ENCODE data around the gene UBE3D. TPM values are rescaled to one million over a fixed set of nuclear protein-coding genes. Genes with fewer than 3 reads are reported as not detected.

The UBE3D gene
- total RNA-seq, 1 experiment from 2014 or later, result 14.0 TPM

GRCh38 chr6:82924799-82925535 is 140.7 kb downstream of the UBE3D start:
- ChIA-PET CTCF (no interaction called here), POLR2A (no interaction called here)
- peaks cover 10% of the 10 kb centered on the region for H3K4me1 Mint-ChIP-seq
- no peak overlapping the region for H3K27ac Mint-ChIP-seq
- peaks cover 19% of the 10 kb centered on the region for H3K9me3 Mint-ChIP-seq
- H3K27me3 Mint-ChIP-seq (ENCODE audit: low read depth), result no peaks in the 10 kb centered on the region; the same call in 1 of the 2 replicates
- DNase-seq (ENCODE audit: low spot score) (no peak), ATAC-seq (no peak)
- no peak overlapping the region for H3K4me3 Mint-ChIP-seq
- H3K36me3 Mint-ChIP-seq, result peaks cover 24% of the 10 kb centered on the region
- TF ChIP-seq ATF1 (CRISPR knock-in tag; IDR thresholded peaks at IDR 0.05), result no peak
- no peak for TF ChIP-seq ZNF532 (CRISPR knock-in tag; IDR thresholded peaks at IDR 0.05; ENCODE audit: borderline replicate concordance)
- no peak for TF ChIP-seq SOX15 (CRISPR knock-in tag; IDR thresholded peaks at IDR 0.05)
- no peak for TF ChIP-seq AFF4 (CRISPR knock-in tag; IDR thresholded peaks at IDR 0.05; ENCODE audit: borderline replicate concordance)
- TF ChIP-seq ZMAT4 (CRISPR knock-in tag; IDR thresholded peaks at IDR 0.05), result no peak
- TF ChIP-seq CREB1 (CRISPR knock-in tag; IDR thresholded peaks at IDR 0.05), result no peak
- no peak for TF ChIP-seq GTF2I (CRISPR knock-in tag; conservative IDR thresholded peaks at IDR 0.05)
- TF ChIP-seq IRF2 (CRISPR knock-in tag; IDR thresholded peaks at IDR 0.05; ENCODE audit: borderline replicate concordance, low read depth), result no peak
- no peak for TF ChIP-seq E2F4 (CRISPR knock-in tag; IDR thresholded peaks at IDR 0.05; ENCODE audit: borderline replicate concordance, low read depth)
- TF ChIP-seq ZNF423 (CRISPR knock-in tag; IDR thresholded peaks at IDR 0.05), result no peak
- TF ChIP-seq ZNF232 (CRISPR knock-in tag; IDR thresholded peaks at IDR 0.05), result no peak
- TF ChIP-seq MAX (CRISPR knock-in tag; IDR thresholded peaks at IDR 0.05), result no peak

GRCh38 chr6:82921258-82921657 is 144.4 kb downstream of the UBE3D start:
- ChIA-PET POLR2A (no interaction called here), CTCF (no interaction called here)
- Mint-ChIP-seq H3K36me3 (peaks cover 30% of the 10 kb centered on the region), H3K4me3 (no peak overlapping the region), H3K4me1 (peaks cover 6% of the 10 kb centered on the region; the same call in 1 of the 2 replicates), H3K27me3 (ENCODE audit: low read depth) (no peaks in the 10 kb centered on the region; the same call in 1 of the 2 replicates), H3K27ac (no peak overlapping the region), H3K9me3 (peaks cover 22% of the 10 kb centered on the region)
- ATAC-seq, result no peak
- no peak for DNase-seq (ENCODE audit: low spot score)
- no peak for TF ChIP-seq ATF1 (CRISPR knock-in tag; IDR thresholded peaks at IDR 0.05)
- no peak for TF ChIP-seq NR3C1 (CRISPR knock-in tag; conservative IDR thresholded peaks at IDR 0.05; ENCODE audit: low read depth)
- no peak for TF ChIP-seq GRHL2 (CRISPR knock-in tag; IDR thresholded peaks at IDR 0.05; ENCODE audit: insufficient replicate concordance, severe bottlenecking)
- no peak for TF ChIP-seq PRRX2 (CRISPR knock-in tag; IDR thresholded peaks at IDR 0.05)
- TF ChIP-seq ATF2 (CRISPR knock-in tag; IDR thresholded peaks at IDR 0.05; ENCODE audit: borderline replicate concordance, low read depth), result no peak
- no peak for TF ChIP-seq NFE2L1 (CRISPR knock-in tag; IDR thresholded peaks at IDR 0.05)
- no peak for TF ChIP-seq JUN (CRISPR knock-in tag; IDR thresholded peaks at IDR 0.05)
- no peak for TF ChIP-seq KAT7 (CRISPR knock-in tag; IDR thresholded peaks at IDR 0.05; ENCODE audit: borderline replicate concordance)
- TF ChIP-seq NFYB (CRISPR knock-in tag; conservative IDR thresholded peaks at IDR 0.05; ENCODE audit: low read depth), result no peak
- no peak for TF ChIP-seq SMAD4 (CRISPR knock-in tag; IDR thresholded peaks at IDR 0.05)
- TF ChIP-seq NR2C2 (CRISPR knock-in tag; IDR thresholded peaks at IDR 0.05), result no peak
- TF ChIP-seq USF1 (CRISPR knock-in tag; IDR thresholded peaks at IDR 0.05), result no peak
